Osteoblast (primary cell): ENCODE data around the gene EFNA5. TPM values are rescaled to one million over a fixed set of nuclear protein-coding genes. Genes with fewer than 3 reads are reported as not detected.
"Not testable (repeated sequence)": the region's sequence is repeated elsewhere in the genome, so short reads cannot be mapped to it uniquely, and the experiment has no call there.

ENCODE experiments used
- DNase-seq: peaks from one replicate; pipeline ENCODE4 v3.0.0; 2011; ENCODE audit warnings: low spot score, mixed read lengths; ENCODE audit not compliant: insufficient read length; ENCODE audit errors: missing footprints
- H2AFZ ChIP-seq: 2 replicates; pipeline ENCODE4 v1.6.0; 2011; ENCODE audit warnings: mild to moderate bottlenecking, low read length
- H3K27ac ChIP-seq: 2 replicates; pipeline ENCODE4 v1.5.1; 2011; ENCODE audit warnings: mild to moderate bottlenecking, low read depth, low read length, moderate library complexity
- H3K27me3 ChIP-seq: 2 replicates; pipeline ENCODE4 v1.6.0; 2012; ENCODE audit warnings: mild to moderate bottlenecking, control low read depth, inconsistent platforms, low read length, moderate library complexity; ENCODE audit not compliant: insufficient read depth
- H3K36me3 ChIP-seq: 2 replicates; pipeline ENCODE4 v1.5.1; 2011; ENCODE audit warnings: mild to moderate bottlenecking, low read length, control low read depth, moderate library complexity; ENCODE audit not compliant: insufficient read depth
- H3K4me1 ChIP-seq: 2 replicates; pipeline ENCODE4 v1.5.1; 2011; ENCODE audit warnings: mild to moderate bottlenecking, low read length, control low read depth, moderate library complexity; ENCODE audit not compliant: insufficient read depth
- H3K4me2 ChIP-seq: 2 replicates; pipeline ENCODE4 v1.6.0; 2011; ENCODE audit warnings: mild to moderate bottlenecking, low read length; ENCODE audit not compliant: insufficient read depth
- H3K4me3 ChIP-seq: fragments of 200-600 bp; sonication (generic); 3 replicates; pipeline ENCODE4 v1.5.1; 2012; ENCODE audit warnings: mild to moderate bottlenecking, low read length, inconsistent platforms; ENCODE audit not compliant: insufficient read depth
- H3K79me2 ChIP-seq: 2 replicates; pipeline ENCODE4 v1.6.0; 2012; ENCODE audit warnings: mild to moderate bottlenecking, low read length, control low read depth, inconsistent platforms; ENCODE audit not compliant: insufficient read depth
- H3K9me3 ChIP-seq: 2 replicates; pipeline ENCODE4 v1.5.1; 2011; ENCODE audit warnings: low read depth, low read length, control low read depth
- H4K20me1 ChIP-seq: 2 replicates; pipeline ENCODE4 v1.6.0; 2012; ENCODE audit warnings: mild to moderate bottlenecking, low read length, control low read depth; ENCODE audit not compliant: insufficient read depth
- total RNA-seq: library from RNA; depleted of rRNA; stranded (reverse); fragments of >200 nt; gene quantifications from 2 replicates; pipeline ENCODE4 v1.2.3, GENCODE V29; 2012
- TF ChIP-seq, protein P1 (sequence below): IDR thresholded peaks from 2 replicates; pipeline ENCODE4 v1.5.1; 2011; ENCODE audit warnings: mild to moderate bottlenecking, low read depth, low read length, moderate library complexity; ENCODE audit errors: extremely low read depth

EFNA5 gene
- total RNA-seq, 1 donor: 12.3 TPM

DNA sequence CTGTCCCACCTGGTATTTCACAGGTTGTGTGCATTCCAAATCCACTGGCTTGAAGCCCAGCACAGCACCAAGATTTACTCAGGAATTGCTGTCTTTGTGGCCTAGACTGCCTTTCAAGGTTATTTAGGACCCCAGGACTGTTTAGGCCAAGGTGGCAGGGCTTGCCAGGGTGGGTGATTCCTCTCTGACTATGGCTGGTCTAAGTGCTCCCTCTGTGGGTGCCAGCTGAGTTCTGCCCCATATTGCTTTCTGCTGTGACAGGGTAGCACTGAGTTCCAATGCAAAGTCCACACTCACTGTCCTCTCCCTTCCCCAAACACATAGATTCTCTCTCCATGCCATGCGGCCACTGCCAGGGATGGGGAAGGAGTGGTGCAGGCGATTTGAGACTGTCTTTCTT lies 318.2 kb downstream of the EFNA5 start:
- Histone ChIP-seq H3K4me2 (no peak overlapping the region), H3K4me3 (no peak overlapping the region), H3K27me3 (no peaks in the 10 kb centered on the region), H3K9me3 (no peaks in the 10 kb centered on the region), H4K20me1 (no peaks in the 10 kb centered on the region), H3K4me1 (no peaks in the 10 kb centered on the region), H3K36me3 (no peaks in the 10 kb centered on the region), H3K79me2 (no peaks in the 10 kb centered on the region), H2AFZ (no peak overlapping the region), H3K27ac (no peak overlapping the region)
- no peak for DNase-seq
- TF ChIP-seq, protein P1, sequence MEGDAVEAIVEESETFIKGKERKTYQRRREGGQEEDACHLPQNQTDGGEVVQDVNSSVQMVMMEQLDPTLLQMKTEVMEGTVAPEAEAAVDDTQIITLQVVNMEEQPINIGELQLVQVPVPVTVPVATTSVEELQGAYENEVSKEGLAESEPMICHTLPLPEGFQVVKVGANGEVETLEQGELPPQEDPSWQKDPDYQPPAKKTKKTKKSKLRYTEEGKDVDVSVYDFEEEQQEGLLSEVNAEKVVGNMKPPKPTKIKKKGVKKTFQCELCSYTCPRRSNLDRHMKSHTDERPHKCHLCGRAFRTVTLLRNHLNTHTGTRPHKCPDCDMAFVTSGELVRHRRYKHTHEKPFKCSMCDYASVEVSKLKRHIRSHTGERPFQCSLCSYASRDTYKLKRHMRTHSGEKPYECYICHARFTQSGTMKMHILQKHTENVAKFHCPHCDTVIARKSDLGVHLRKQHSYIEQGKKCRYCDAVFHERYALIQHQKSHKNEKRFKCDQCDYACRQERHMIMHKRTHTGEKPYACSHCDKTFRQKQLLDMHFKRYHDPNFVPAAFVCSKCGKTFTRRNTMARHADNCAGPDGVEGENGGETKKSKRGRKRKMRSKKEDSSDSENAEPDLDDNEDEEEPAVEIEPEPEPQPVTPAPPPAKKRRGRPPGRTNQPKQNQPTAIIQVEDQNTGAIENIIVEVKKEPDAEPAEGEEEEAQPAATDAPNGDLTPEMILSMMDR: no peak

- H3K27ac ChIP-seq: not testable (repeated sequence)
These were observed 324.2 kb downstream of the EFNA5 start for GRCh38 chr5:107346580-107346979.

GRCh38 chr5:107342371-107342770 lies 328.4 kb downstream of the EFNA5 start:
- no peaks in the 10 kb centered on the region for H3K4me1 ChIP-seq
- H3K27ac ChIP-seq: no peak overlapping the region
- H3K36me3 ChIP-seq: no peaks in the 10 kb centered on the region
- no peak overlapping the region for H3K4me3 ChIP-seq
- H3K27me3 ChIP-seq: no peaks in the 10 kb centered on the region
- no peaks in the 10 kb centered on the region for H3K9me3 ChIP-seq
- DNase-seq: no peak
- H4K20me1 ChIP-seq: no peaks in the 10 kb centered on the region
- TF ChIP-seq, protein P1: no peak
- no peak overlapping the region for H3K4me2 ChIP-seq
- no peaks in the 10 kb centered on the region for H3K79me2 ChIP-seq
- no peak overlapping the region for H2AFZ ChIP-seq

More at GRCh38 chr5:107346580-107346979, 324.2 kb downstream of the EFNA5 start:
- H2AFZ ChIP-seq, H3K36me3 ChIP-seq, H3K4me2 ChIP-seq, H3K27me3 ChIP-seq, H3K79me2 ChIP-seq, H4K20me1 ChIP-seq, H3K4me1 ChIP-seq, H3K9me3 ChIP-seq, DNase-seq, H3K4me3 ChIP-seq: not testable (repeated sequence)

DNA sequence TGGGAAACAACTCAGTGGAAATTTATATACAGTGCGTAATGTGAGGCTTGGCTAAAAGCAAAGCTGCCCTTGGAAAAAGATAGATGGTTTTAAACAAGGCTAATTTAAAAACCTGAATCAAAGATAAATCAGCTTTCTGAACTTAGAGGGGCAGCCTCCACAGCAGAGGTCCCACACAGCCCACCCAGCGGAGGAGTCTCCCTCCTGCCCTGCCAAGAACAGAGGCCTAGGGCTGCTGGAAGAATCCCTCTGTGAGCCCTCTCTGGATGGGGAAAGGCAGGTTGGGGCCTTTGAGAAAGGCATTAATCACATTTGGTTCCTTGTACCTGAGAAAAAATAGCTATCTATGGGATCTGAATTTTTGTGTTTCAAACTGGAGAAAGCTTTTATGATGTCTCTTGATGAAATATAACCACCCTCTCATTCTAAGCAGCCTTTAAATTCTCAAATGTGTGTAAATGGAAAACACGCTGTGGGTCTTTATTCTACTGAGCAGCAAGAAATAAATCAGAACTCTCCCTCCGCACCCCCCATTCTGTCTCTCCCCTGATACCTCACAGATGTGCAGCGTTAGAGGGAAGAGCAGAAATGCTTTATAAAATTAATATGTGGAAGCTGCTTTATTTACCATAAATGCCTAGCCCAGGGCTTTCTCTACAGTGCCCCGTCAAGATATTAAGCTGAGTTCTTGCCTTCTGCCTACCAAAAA lies 329.2 kb downstream of the EFNA5 start:
- Histone ChIP-seq H3K27ac (no peak overlapping the region), H3K36me3 (no peaks in the 10 kb centered on the region), H2AFZ (no peak overlapping the region), H3K4me2 (no peak overlapping the region), H3K79me2 (no peaks in the 10 kb centered on the region), H3K9me3 (no peaks in the 10 kb centered on the region), H3K27me3 (no peaks in the 10 kb centered on the region), H3K4me1 (no peaks in the 10 kb centered on the region), H4K20me1 (no peaks in the 10 kb centered on the region), H3K4me3 (no peak overlapping the region)
- DNase-seq: no peak
- TF ChIP-seq, protein P1: no peak
